HG02610 (cell line): ENCODE measurements around the gene OR10A6.

ENCODE experiments used
- ATAC-seq: cut with Tn5 transposase; IDR thresholded peaks from one replicate; pipeline ENCODE4 v1.9.1; 2021; ENCODE audit warnings: mild to moderate bottlenecking, moderate library complexity; ENCODE audit not compliant: unreplicated experiment

Gene OR10A6

GRCh38 chr11:7910286-7910788 lies 20.7 kb downstream of the OR10A6 start:
- ATAC-seq, result no peak

GRCh38 chr11:7909585-7910285 lies 21.3 kb downstream of the OR10A6 start:
- ATAC-seq, result no peak

GRCh38 chr11:7907121-7907520 lies 23.9 kb downstream of the OR10A6 start:
- no peak for ATAC-seq

DNA sequence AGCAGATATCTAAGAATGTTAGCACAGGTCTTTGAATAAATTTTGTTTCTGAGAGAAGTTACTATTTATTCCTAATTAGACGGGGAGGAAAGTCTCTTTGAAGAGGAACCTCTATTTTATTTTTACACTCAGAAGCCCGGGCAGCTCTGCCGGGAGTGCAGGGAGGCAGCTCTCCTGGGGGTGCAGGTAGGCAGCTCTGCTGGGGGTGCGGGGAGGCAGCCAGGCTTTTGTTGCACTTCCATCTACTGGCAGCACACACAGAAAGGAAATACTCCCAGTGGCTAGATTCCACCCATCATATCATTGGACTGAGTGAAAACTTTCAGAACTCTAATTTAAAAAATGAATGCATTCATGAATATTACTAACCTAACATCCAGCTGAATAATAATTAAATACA lies 24.6 kb downstream of the OR10A6 start:
- ATAC-seq, result no peak

GRCh38 chr11:7905961-7906429 lies 25.1 kb downstream of the OR10A6 start:
- no peak for ATAC-seq

DNA sequence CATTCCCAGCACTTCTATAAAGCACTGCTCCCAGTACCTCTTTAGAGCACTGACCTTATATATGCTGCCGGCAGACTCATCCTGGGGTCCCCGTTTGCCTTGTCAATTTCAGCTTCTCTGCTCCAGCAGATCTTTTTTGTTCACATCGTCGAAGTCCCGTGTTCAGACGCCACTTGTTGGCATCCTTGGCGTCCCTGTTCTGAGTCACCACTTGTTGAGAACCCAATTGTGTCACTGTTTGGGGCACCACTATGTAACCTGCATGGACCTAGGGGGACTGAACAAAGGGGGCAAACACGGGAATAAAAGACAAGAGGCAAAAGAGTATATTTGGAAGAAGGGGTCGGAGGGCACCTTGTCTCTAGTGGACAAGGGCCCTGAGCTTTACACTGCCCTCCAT lies 25.5 kb downstream of the OR10A6 start:
- ATAC-seq, result no peak

DNA sequence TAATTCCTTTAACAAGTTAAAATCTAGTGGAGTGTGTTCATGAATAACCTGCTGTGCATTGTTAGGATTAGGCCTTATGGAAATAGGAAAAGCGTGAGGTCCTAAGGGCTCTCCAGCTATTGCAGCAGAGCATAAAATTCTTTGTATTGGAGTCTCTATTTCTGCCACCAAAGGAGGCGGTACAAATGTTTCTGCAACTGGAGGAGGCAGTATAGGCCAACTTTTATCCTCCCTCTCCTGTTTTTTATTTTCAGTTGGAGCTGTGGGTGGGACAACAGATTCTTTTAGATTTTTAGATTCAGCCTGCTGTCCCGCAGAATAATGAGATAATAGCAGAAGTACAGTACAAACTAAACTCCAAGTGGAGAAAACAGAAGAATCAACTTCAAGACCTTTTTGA lies 26.2 kb downstream of the OR10A6 start:
- no peak for ATAC-seq

- no peak for ATAC-seq
Measured at GRCh38 chr11:7903940-7904339, 27.1 kb downstream of the OR10A6 start.

DNA sequence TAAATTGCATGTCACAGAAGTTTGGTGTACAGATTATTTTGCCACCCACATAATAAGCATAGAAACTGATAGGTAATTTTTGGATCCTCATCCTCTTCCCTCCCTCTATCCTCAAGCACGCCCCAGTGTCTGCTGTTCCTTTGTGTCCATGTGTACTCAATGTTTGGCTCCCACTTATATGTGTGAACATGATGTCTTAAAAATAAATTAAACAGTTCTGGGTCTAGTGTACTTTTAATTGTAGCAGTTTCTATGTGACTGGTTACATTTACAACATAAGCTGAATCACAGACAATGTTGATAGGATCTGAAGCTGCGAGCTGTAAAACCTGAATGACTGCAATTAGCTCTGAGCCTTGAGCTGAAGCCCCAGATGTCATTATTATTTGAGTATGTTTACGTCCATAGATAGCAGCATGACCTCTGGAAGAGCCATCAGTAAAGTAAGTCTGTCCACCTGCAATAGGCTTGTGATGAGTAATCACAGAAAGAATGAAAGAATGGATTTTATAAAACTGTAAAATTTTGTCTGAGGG lies 29.7 kb downstream of the OR10A6 start:
- no peak for ATAC-seq

DNA sequence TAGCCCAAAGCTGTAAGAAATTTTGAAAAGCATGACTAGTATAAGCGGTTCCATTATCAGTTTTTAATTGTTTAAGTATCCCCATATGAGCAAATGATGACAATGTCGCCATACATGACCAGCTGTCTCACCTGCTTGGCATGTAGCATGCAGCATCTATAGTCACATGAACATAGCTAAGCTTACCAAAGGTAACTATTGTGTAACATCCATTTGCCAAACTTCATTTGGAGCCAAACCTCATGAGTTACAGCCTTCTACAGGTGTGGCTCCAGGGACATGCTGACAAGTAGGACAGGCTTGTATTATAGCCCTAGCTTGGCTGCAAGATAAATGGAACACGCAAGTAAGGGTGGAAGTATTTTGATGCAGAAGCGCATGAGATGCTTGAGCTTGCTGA lies 30.4 kb downstream of the OR10A6 start:
- no peak for ATAC-seq

DNA sequence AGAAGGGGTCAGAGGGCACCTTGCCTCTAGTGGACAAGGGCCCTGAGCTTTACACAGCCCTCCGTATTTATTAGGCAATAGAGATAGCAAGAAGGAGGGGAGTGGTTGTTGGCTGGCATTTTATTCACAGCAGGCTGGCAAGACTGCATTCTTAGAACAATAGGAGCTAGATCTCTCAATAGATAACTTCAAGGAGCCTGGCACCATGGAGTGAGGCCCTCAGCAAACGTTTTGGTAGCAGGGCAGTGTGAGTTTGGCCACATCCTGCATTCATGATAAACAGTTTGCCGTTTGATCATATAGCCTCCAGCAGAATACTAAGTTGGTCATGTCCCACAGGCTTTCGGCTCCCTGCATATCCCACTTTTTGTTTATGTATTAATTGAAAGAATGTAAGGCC lies 31.6 kb downstream of the OR10A6 start:
- no peak for ATAC-seq

DNA sequence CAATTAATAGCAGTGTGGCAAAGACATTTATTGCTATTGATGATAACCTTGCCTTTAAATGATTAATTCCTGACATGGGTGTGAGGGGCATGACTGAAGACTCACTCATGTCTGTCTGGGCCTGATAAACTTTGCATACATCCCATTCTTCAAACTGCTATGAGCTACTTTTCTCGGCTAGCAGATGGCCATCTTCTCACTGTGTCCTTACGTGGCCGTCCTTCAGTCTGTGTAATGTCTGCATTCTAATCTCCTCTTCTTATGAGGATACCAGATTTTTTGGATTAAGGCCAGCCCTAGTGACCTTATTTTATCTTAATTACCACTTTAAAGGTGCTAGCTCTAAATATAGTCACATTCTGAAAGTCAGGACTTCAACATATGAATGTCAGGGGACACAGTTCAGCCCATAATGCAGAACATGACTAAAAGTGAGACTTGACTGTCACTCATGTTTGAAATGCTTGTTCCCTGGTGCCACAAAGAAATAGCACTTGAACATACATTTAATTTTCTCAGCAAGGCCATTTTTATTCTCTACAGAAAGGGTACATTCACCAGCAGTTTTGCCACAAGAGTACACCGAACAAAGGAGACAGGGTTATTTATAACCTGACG lies 32.3 kb downstream of the OR10A6 start:
- ATAC-seq, result no peak

GRCh38 chr11:7896009-7896785 lies 34.9 kb downstream of the OR10A6 start:
- no peak for ATAC-seq

DNA sequence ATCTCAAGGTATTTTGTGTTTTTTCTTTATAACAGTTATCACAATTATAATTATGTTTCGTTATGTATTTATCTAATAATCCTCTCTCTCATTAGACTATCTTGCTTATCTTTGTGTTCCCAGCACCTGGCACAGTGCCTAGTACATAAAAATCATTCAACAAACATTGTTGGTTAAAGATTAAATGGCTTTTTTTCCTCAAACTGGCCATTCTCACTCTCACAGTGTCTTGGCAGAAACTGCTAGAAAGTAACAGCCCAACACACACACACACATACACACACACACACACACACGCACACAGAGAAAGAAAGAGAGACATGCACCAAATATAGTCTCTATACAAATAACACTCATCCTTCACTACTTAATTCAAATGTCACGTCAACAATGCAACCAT lies 36.8 kb downstream of the OR10A6 start:
- no peak for ATAC-seq

- no peak for ATAC-seq
Measured at GRCh38 chr11:7893796-7894195, 37.3 kb downstream of the OR10A6 start.

DNA sequence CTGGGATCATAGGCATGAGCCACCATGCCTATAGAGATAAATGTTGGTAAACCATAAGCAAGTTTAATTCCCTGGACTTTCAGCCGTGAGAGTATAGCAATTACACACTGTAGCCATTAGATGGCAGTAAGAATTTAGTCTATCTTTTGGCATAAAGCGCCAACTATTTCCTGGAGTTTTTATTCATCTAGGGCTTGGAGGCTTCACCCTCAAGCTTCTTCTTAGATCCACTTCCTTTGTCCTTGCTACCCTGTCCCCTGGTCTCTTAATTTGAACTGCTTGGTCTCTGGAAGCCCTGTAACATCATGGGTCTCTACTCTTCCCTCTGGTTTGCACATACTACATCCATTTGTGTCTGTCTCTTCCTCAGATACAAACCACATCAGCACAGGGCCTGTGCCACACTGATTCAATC lies 38.2 kb downstream of the OR10A6 start:
- peak; percentile 51 for ATAC-seq

DNA sequence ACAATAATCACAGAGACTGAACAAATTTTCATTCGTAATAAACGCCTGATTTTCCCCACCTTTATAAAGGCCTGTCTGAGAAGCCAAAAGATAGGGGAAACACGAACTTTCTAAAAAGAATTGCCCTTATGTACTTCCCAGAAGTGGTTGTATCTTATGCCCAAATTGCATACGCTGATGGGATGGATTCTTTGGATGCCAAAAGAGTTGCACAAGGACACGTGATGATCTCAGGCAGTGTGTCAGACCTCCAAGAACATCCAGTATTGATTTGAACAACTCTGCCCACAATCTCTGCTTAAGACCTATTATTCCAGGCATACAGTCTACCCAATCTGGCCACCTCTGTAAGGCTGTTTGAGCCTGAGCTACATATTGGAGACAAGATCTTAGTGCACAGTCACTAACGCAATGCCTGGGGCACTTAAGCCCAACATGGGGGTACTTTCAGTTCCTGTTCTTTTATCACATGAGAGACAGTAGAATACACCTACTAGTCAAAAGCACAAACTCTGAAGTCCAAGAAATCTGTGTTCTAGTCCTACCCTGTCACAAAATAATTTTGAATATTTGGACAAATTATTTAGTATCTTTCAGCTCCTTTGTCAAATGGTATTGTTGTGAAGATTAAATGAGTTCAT lies 38.9 kb downstream of the OR10A6 start:
- peak; percentile 41 for ATAC-seq

- ATAC-seq, result peak; percentile 35
Measured at GRCh38 chr11:7890417-7891172, 40.5 kb downstream of the OR10A6 start.

DNA sequence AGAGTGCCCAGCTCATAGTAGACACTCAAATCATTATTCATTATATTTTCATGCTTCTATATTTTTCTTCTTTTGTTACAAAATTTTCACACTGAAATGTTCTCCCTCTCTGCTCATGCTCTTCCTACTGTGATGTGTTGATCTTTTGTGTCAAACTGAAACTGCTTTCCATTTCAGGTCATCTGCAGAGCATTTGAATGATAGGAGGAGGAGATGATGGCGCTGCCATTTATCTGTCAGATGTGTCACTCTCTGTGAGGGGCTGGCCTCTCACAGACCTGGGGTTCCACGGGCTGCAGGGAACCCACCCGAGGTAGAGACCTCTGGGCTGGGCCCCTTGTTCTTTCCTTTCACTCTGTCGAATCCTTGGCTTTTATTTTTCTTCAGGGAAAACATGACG lies 41.1 kb downstream of the OR10A6 start:
- ATAC-seq, result peak; percentile 55

GRCh38 chr11:7882860-7883259 lies 48.2 kb downstream of the OR10A6 start:
- no peak for ATAC-seq
